K562 (cell line): ENCODE measurements around the gene TMEM150A. TPM values are rescaled to one million over a fixed set of nuclear protein-coding genes. Genes with fewer than 3 reads are reported as not detected.
A peak's percentile ranks its signal among the peaks of the same experiment; 100 is the strongest.

Source experiments
- DMBX1 ChIP-seq: fragments of 250-450 bp; sonication (Bioruptor Pico); IDR thresholded peaks from 2 replicates; pipeline ENCODE4 v1.8.0; 2022; ENCODE audit warnings: inconsistent platforms, mild to moderate bottlenecking, moderate library complexity, borderline replicate concordance
- E2F3 ChIP-seq: fragments of 250-450 bp; sonication (Bioruptor Pico); IDR thresholded peaks from 2 replicates; pipeline ENCODE4 v1.4.0; 2020; ENCODE audit warnings: mild to moderate bottlenecking
- ETV1 ChIP-seq: fragments of 450-650 bp; conservative IDR thresholded peaks from 2 replicates; pipeline ENCODE4 v1.6.1; 2016; ENCODE audit warnings: missing genetic modification characterization, control low read depth, low read depth, missing compliant biosample characterization
- HDAC3 ChIP-seq: fragments of 450-650 bp; IDR thresholded peaks from 2 replicates; pipeline ENCODE4 v1.6.1; 2018; ENCODE audit warnings: borderline replicate concordance, mild to moderate bottlenecking, moderate library complexity; ENCODE audit not compliant: partially characterized antibody
- HMGN3 ChIP-seq: IDR thresholded peaks from 2 replicates; pipeline ENCODE4 v1.6.1; 2011; ENCODE audit warnings: borderline replicate concordance, low read depth, mild to moderate bottlenecking, mixed read lengths, low read length; ENCODE audit not compliant: insufficient read length; ENCODE audit errors: extremely low read depth
- KDM1A ChIP-seq, 2 experiments: fragments of 450-650 bp; IDR thresholded peaks; 2 replicates each; pipeline ENCODE4 v1.6.1; 2016; ENCODE audit warnings: mild to moderate bottlenecking in 2 of 2
- LEF1 ChIP-seq: fragments of 450-650 bp; IDR thresholded peaks from 2 replicates; pipeline ENCODE4 v1.6.1; 2016; ENCODE audit warnings: mild to moderate bottlenecking
- MAFG ChIP-seq: fragments of 450-650 bp; conservative IDR thresholded peaks from 2 replicates; pipeline ENCODE4 v1.6.1; 2016; ENCODE audit warnings: missing genetic modification characterization, missing compliant biosample characterization
- NCOR1 ChIP-seq: fragments of 450-650 bp; IDR thresholded peaks from 2 replicates; pipeline ENCODE4 v1.6.1; 2016; ENCODE audit warnings: mild to moderate bottlenecking, moderate library complexity
- NEUROD1 ChIP-seq: fragments of 150-350 bp; IDR thresholded peaks from 2 replicates; pipeline ENCODE4 v1.6.1; 2014; ENCODE audit warnings: borderline replicate concordance, low read length, low read depth; ENCODE audit not compliant: partially characterized antibody
- PHTF2 ChIP-seq: fragments of 250-450 bp; sonication (Bioruptor Pico); IDR thresholded peaks from 2 replicates; pipeline ENCODE4 v1.5.0; 2021; ENCODE audit warnings: mild to moderate bottlenecking
- RFX5 ChIP-seq: IDR thresholded peaks from 2 replicates; pipeline ENCODE4 v1.6.1; 2011; ENCODE audit warnings: low read depth, mild to moderate bottlenecking, improper control_type of control experiment, low read length
- THAP7 ChIP-seq: fragments of 250-450 bp; sonication (Bioruptor Pico); IDR thresholded peaks from 2 replicates; pipeline ENCODE4 v1.5.0; 2021
- TRIM24 ChIP-seq, 2 experiments: fragments of 450-650 bp; IDR thresholded peaks; 2 replicates each; pipeline ENCODE4 v1.6.1; 2016
- ZBED1 ChIP-seq: IDR thresholded peaks from 2 replicates; pipeline ENCODE4 v1.6.1; 2014
- ZBTB7A ChIP-seq: IDR thresholded peaks from 2 replicates; pipeline ENCODE4 v1.6.1; 2011; ENCODE audit warnings: low read depth, mild to moderate bottlenecking, low read length, moderate library complexity, borderline replicate concordance; ENCODE audit not compliant: control insufficient read depth
- ZNF184 ChIP-seq: sonication (generic); formaldehyde crosslinking; IDR thresholded peaks from 2 replicates; pipeline ENCODE4 v1.5.0; 2020; ENCODE audit warnings: missing genetic modification reagents
- ZNF316 ChIP-seq: fragments of 450-650 bp; IDR thresholded peaks from 2 replicates; pipeline ENCODE4 v1.6.1; 2016
- ZNF347 ChIP-seq: fragments of 450-650 bp; formaldehyde crosslinking; IDR thresholded peaks from 2 replicates; pipeline ENCODE4 v1.4.0; 2020; ENCODE audit warnings: low read depth, mild to moderate bottlenecking, moderate library complexity
- polyA plus RNA-seq, 8 experiments: library from polyadenylated mRNA; depleted of rRNA in 4 of 8; stranded (reverse) in 5 of 8; unstranded in 3 of 8; fragments of >200 nt; fragmentation: Nextera tagmentation in 2 of 8; fragmentation: Illumina TruSeq in 1 of 8; extraction: Ambion mirVana in 2 of 8; extraction: Trizol in 1 of 8; gene quantifications; 2 replicates each; pipeline versions ENCODE4 v1.2.1 to v1.2.3, GENCODE V29; 2011 to 2014; ENCODE audit warnings: inconsistent platforms in 1 of 8, missing spikeins in 1 of 8
- total RNA-seq, 7 experiments: library from RNA; depleted of rRNA in 6 of 7; stranded (reverse); fragments of >200 nt in 6 of 7; fragmentation: Illumina TruSeq in 2 of 7; extraction: Trizol in 2 of 7; gene quantifications; 2 replicates each; pipeline versions ENCODE4 v1.2.1 to v1.2.3, GENCODE V29; 2011 to 2021; ENCODE audit warnings: low replicate concordance in 1 of 7
- TF ChIP-seq, protein P1 (sequence below): IDR thresholded peaks from 2 replicates; pipeline ENCODE4 v1.6.1; 2012; ENCODE audit warnings: low read depth, low read length, improper control_type of control experiment, borderline replicate concordance
- TF ChIP-seq, protein P2 (sequence below): fragments of 250-450 bp; sonication (Bioruptor Pico); IDR thresholded peaks from 2 replicates; pipeline ENCODE4 v1.4.0; 2020

TMEM150A gene
- total and polyA plus RNA-seq, 9 of the 15 experiments (the other 6 are each of a cell fraction or from before 2014, with no cell fraction given) = 3.9 to 17.1 (median 8.4) TPM

DNA sequence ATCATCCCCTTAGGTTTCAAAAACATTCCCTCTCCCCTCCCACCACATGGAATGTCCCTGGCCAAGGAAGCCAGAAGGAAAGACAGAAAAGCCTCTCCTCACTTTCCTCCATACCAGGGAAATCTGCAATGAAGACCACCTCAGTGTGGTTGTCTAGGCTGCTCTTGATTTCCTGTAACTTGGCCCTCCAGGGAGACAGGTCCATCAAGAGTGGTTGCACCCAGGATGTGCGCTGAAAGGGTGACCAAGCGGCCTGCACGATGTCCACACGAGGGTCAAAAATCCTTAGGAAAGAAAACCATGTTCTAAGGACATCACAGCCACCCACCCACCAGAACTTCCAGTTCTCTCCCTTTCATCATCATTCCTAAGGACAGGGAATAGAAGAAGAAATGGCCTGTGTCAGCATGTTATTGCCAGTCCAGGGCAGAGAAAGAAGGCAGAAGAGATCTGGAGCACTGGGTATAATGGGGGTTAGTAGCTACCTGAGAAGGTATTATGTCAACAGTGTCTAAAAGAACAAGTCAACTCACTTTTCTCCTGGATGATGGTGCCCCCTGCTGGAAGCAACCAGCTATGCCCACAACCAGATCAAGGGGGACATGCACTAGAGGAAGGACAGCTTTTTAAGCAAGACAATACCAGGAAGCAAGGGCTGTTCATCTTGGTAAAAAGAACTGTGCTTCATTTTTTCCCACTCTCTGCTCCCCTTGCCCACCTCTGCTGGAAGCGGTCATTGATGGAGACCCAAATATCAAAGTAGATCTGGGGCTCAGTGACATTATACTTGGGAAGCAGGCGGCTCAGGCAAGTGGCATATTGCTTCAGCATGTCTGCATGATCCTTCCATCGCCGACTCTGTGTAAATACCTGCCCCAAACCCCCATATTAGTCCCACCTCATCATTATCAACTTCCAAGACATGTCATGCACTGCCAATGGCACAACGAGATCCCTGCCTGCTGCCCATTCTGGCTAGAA, 50.5 kb downstream of the TMEM150A start (continued):
- TF ChIP-seq, protein P1, sequence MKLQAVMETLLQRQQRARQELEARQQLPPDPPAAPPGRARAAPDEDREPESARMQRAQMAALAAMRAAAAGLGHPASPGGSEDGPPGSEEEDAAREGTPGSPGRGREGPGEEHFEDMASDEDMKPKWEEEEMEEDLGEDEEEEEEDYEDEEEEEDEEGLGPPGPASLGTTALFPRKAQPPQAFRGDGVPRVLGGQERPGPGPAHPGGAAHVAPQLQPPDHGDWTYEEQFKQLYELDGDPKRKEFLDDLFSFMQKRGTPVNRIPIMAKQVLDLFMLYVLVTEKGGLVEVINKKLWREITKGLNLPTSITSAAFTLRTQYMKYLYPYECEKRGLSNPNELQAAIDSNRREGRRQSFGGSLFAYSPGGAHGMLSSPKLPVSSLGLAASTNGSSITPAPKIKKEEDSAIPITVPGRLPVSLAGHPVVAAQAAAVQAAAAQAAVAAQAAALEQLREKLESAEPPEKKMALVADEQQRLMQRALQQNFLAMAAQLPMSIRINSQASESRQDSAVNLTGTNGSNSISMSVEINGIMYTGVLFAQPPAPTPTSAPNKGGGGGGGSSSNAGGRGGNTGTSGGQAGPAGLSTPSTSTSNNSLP = no peak
- no peak for TF ChIP-seq PHTF2
- TF ChIP-seq RFX5 = no peak
- no peak for TF ChIP-seq NCOR1
- TF ChIP-seq KDM1A (IDR thresholded peaks at IDR 0.05) = no peak
- TF ChIP-seq ZNF316 = peak; percentile 78
- no peak for TF ChIP-seq ETV1 (tag)
- TF ChIP-seq LEF1 = no peak
- 0 out of 2 replicates have a peak, but pooled peaks have one; percentile 17 for TF ChIP-seq MAFG (tag)
- TF ChIP-seq ZNF184 = no peak
- TF ChIP-seq NEUROD1 = no peak
- no peak for TF ChIP-seq ZBTB7A
- no peak for TF ChIP-seq TRIM24 (IDR thresholded peaks at IDR 0.05)
- TF ChIP-seq HMGN3 = no peak
- TF ChIP-seq DMBX1 (CRISPR knock-in tag) = no peak
- TF ChIP-seq THAP7 (CRISPR knock-in tag) = no peak
- TF ChIP-seq E2F3 (CRISPR knock-in tag) = no peak
- TF ChIP-seq HDAC3 = no peak
- TF ChIP-seq ZBED1 = no peak
- no peak for TF ChIP-seq ZNF347 (CRISPR knock-in tag)
- TF ChIP-seq, protein P2, sequence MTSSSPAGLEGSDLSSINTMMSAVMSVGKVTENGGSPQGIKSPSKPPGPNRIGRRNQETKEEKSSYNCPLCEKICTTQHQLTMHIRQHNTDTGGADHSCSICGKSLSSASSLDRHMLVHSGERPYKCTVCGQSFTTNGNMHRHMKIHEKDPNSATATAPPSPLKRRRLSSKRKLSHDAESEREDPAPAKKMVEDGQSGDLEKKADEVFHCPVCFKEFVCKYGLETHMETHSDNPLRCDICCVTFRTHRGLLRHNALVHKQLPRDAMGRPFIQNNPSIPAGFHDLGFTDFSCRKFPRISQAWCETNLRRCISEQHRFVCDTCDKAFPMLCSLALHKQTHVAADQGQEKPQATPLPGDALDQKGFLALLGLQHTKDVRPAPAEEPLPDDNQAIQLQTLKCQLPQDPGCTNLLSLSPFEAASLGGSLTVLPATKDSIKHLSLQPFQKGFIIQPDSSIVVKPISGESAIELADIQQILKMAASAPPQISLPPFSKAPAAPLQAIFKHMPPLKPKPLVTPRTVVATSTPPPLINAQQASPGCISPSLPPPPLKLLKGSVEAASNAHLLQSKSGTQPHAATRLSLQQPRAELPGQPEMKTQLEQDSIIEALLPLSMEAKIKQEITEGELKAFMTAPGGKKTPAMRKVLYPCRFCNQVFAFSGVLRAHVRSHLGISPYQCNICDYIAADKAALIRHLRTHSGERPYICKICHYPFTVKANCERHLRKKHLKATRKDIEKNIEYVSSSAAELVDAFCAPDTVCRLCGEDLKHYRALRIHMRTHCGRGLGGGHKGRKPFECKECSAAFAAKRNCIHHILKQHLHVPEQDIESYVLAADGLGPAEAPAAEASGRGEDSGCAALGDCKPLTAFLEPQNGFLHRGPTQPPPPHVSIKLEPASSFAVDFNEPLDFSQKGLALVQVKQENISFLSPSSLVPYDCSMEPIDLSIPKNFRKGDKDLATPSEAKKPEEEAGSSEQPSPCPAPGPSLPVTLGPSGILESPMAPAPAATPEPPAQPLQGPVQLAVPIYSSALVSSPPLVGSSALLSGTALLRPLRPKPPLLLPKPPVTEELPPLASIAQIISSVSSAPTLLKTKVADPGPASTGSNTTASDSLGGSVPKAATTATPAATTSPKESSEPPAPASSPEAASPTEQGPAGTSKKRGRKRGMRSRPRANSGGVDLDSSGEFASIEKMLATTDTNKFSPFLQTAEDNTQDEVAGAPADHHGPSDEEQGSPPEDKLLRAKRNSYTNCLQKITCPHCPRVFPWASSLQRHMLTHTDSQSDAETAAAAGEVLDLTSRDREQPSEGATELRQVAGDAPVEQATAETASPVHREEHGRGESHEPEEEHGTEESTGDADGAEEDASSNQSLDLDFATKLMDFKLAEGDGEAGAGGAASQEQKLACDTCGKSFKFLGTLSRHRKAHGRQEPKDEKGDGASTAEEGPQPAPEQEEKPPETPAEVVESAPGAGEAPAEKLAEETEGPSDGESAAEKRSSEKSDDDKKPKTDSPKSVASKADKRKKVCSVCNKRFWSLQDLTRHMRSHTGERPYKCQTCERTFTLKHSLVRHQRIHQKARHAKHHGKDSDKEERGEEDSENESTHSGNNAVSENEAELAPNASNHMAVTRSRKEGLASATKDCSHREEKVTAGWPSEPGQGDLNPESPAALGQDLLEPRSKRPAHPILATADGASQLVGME (CRISPR knock-in tag) = no peak
